Ammon's horn (tissue), 1 donor: ENCODE measurements around the gene CTRB2.
"Not testable (repeated sequence)": the region's sequence is repeated elsewhere in the genome, so short reads cannot be mapped to it uniquely, and the experiment has no call there.

Source experiments
- DNase-seq: peaks from one replicate; pipeline ENCODE4 v3.0.0-alpha.2; 2016; ENCODE audit warnings: low spot score

The CTRB2 gene

DNA sequence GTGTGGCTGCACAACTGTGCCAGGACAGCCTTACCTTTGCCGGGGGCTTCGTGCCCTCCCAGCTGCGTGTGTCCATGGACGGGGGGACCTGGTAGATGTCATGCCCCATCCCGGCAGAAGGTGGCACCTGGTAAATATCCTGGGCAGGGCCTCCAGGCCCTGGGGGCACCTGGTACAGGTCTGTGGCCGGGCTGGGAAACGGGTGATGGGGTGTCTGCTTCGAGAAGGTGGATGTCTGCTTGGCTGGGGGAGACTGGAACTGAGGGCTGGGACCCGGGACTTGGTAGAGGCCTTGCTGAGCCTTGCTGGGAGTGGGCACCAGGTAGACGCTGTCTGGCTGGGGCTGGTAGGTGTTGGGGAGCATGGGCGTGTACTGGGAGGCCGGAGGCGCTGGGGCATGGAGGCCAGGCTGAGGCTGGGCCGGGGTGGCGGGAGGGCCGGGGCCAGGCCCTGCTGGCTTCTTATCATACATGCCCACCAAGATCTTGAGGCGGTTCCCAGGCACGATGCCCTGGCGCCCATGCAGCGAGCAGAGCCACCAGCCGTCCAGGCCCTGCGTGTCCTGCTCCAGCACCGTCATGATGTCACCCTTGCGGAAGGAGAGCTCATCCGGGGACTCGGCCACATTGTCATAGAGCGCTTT, 35.6 kb upstream of the CTRB2 start:
- DNase-seq: not testable (repeated sequence)

DNA sequence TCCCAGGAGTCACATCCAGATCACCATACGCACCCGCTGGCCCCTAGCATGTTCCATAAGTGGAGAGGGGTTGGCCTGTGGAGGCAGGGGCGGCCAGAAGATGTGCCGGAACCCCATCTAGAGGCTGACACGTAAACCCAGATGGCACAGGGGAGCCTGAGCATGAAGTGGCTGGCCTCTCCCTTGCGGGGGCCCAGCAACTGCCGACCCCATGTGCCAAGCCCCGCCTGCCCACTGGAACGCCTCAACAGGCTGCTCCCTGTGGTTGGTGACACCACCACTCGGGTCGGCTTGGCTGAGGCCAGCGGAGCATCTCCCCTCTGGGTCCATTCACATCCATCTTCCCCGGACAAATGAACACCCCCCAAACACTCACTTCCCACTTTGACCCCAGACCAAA, 35.0 kb upstream of the CTRB2 start:
- no peak for DNase-seq

DNA sequence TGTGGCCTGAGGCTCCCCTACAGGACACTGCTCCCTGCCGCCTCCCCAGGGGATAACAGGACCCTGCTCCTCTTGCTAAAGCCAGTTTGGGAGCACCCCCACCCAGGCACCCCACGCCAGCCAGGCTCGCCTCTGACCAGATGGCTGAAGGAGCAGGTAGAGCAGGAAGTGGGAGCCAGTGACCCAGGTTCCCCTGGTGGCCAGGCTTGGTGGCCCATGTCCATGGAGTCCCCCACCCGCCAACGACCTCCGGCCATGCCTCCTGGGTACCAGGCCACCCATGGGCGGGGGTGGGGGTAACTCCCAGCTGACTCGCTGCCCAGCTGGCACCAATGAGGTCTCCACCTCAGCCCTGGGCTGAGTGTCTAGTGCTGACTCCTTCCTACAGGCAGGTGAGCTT, 34.5 kb upstream of the CTRB2 start:
- no peak for DNase-seq

DNA sequence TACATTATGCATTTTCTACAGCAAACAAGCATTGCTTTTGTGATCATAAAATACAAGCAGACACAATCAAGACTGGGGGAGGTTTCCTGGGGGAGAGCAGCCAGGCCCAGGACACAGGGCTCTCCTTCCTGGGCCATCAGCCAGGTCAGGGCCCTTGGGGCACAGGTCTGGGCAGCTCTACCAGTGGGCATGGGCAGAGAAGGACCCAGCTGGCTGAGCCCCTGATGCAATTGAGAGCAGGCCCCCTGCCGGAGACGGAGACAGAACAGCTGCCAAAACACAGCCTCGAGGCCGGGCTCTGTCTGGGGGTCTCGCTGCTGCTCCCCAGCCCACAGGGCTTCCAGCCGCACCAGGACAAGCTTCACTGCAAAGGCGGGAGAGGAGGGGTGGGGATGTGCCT, 33.7 kb upstream of the CTRB2 start:
- DNase-seq: not testable (repeated sequence)

DNA sequence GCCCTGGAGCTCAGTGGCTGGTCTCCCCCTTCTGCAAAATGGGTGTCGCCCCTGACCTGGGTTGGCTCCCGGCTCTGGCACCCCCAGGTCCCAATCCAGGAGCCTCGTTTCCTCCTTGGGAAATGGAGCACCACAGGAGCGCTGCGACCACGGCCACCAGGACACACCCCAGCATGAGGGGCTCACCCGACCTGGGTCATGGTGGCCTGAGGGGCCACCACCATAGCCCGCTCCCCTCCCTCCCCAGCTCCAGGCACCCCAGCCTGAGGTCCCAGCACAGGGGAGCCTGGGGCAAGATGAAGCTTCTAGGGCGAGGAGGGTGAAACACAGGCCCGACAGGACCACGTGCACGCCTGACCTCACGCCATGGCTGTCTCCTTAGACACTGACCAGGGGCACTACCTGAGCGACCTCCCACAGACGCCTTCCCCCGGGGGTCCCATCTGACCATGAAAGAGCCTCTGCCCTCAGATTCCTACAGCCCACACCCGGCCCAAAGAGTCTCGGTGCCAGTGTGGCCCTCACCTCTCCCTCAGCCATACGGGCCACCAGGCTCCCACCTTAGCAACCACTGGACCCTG, 32.7 kb upstream of the CTRB2 start:
- no peak for DNase-seq

GRCh38 chr16:75238853-75239541, 32.0 kb upstream of the CTRB2 start:
- DNase-seq: no peak

GRCh38 chr16:75238132-75238852, 31.3 kb upstream of the CTRB2 start:
- peak; percentile 86 for DNase-seq

GRCh38 chr16:75237398-75238131, 30.6 kb upstream of the CTRB2 start:
- DNase-seq: no peak

DNA sequence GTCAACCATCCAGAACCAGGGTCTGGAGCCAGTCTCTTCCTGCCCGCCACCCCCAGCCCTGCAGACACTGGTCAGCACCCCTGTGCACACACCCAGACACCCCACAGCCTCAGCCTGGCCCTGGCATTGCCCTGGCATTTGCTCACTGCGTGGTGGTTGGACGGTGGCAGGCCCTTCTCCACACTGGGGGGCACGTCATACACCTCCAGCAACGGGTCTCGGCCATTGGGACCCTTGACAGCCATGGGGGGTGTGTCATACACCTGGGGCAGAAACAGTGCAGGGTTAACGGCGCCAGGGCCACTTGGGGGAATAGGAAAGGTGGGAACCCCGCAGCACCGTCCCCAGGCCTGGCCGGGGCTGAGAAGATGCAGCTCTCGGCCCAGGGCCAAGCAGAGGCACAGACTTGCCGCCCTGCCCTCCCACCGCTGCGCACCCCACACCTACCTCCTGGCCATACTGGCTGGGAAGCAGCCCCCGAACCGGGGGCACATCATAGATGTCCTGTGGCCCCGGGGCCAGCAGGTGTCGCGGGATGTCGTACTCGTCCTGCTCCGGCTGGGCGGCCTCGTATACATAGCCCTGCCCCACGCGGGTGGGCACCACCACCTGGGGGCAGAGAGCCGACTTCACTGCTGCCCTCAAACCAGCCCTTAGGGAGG, 29.9 kb upstream of the CTRB2 start:
- DNase-seq: no peak

DNA sequence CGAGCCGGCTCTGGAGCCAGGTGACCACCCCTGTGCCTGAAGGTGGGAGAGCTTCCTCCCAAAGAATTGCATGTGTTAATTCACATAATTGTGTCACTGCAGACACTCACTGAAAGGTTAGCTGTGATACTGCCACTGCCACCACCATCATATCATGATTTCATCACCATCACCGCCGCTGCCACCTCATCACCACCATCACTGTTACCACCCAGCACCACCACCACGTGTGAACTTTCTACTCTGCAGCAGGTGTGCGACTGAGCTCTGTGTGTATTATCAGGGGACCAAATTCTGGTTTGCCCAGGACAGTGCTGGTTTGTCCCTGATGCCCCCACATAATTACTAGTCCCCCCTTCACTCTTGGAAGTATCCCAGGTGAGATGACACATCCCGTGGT, 29.3 kb upstream of the CTRB2 start:
- no peak for DNase-seq

- no peak for DNase-seq
Observed at GRCh38 chr16:75235721-75236193, 28.8 kb upstream of the CTRB2 start.

GRCh38 chr16:75234856-75235696, 28.1 kb upstream of the CTRB2 start:
- DNase-seq: no peak

DNA sequence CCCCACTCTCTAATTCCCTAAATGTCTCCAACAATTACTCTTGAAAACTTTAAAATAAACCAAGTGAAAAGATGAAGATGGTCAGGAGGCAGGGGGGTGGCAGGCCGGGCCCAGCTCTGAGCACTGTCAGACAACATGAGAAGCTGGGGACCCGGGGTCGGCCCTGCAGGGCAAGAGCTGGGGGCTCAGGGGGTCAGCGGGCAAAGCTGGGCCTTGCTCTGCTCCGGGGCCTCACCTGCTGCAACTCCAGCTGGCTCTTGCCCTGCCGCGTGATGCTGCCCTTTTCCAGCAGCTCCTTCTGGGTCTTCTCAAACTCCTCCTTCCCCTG, 26.6 kb upstream of the CTRB2 start:
- DNase-seq: no peak

DNA sequence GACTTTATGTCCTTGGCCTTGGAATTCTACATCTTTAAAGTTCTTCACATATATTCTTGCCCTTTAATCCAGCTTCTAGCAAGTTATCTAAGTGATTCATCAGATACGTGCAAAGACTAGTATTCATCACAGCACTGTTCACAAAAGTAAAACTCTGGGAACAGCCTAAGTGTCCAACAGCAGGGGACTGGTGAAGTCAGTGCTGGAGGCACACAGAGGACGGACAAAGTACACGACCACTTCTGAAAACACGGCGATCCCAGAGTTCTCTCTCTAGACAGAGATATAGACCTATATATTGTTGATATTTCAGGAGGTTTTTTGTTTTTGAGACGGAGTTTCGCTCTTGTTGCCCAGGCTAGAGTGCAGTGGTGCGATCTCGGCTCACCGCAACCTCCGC, 24.6 kb upstream of the CTRB2 start:
- DNase-seq: no peak

GRCh38 chr16:75230471-75231110, 23.6 kb upstream of the CTRB2 start:
- DNase-seq: no peak

DNA sequence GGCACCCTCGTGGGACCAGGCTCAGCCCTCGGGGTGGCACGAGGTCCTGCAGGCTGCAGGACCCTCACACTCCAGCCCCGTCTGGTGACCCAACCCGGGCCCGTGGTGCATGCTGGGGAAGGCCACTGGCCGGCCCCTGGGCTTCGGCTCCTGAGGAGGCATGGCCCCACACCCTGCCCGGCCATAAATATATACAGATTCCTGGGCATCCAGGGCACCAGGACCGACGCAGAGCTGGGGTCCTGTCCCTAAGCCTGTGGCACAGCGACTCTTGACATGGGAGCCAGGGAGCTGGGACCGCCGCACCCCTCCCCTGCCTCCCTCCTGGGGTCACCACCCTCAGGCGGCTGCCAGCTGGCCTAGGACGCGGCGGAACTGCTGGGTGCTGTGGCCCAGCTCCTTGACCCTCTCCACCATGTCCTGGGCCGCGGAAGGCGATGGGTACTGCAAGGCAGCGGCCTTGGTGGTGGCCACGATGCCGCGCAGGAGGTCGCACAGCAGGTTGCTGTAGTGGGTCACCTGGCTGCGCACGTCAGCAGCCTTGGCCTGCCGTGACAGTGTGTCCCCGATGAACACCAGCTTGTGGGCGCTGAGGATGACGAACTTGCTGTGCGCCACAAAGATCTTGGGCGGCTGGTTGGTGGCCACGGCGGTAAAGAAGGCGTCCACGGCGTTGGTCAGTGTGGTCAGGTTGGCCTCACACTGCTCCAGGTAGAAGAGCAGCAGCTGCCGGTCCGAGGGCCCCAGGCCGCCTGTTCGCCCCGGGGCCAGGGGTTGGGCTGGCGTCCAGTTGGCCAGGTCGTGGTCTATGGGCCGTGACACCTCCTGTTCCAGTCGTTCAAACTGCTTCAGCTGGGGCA, 22.4 kb upstream of the CTRB2 start:
- DNase-seq: no peak

DNA sequence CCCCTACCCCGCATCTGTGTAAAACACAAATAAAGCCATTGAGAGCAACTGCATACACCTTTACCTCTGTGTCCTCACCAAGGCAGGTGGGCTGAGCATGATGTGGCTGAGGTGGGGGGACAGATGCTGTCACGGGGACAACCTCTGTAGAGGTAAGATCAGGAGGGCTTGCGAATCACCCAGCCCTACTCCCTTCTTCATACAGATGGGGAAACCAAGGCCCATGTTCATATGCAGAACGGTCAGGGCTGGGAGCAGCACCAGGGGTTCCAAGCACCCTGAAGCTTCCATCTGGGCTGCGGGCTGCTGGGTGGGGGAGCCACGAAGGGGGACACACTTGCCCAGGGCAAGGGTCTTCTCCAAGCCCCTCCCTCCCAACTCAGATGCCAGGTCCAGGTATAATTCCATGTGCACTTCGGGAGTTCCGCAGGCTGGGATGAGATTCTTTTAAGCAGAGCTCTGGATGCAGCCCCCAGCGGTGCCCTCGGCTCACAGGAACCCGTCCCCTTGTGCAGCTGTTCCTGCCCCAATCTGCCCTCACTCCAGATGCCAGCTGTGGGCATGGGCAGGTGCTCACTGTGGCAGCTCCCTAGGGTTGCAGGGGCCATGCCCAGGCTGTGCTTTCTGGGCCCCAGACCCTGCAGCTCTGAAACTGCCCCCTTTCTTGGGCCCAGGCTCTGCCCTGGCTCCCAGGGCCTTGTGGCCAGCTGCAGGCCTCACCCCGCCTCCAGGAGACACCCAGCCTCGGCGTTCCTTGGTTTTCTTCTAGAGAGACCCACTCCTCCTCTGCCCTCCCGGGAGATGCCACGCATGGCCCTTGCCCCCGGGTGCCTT, 21.4 kb upstream of the CTRB2 start:
- no peak for DNase-seq

DNA sequence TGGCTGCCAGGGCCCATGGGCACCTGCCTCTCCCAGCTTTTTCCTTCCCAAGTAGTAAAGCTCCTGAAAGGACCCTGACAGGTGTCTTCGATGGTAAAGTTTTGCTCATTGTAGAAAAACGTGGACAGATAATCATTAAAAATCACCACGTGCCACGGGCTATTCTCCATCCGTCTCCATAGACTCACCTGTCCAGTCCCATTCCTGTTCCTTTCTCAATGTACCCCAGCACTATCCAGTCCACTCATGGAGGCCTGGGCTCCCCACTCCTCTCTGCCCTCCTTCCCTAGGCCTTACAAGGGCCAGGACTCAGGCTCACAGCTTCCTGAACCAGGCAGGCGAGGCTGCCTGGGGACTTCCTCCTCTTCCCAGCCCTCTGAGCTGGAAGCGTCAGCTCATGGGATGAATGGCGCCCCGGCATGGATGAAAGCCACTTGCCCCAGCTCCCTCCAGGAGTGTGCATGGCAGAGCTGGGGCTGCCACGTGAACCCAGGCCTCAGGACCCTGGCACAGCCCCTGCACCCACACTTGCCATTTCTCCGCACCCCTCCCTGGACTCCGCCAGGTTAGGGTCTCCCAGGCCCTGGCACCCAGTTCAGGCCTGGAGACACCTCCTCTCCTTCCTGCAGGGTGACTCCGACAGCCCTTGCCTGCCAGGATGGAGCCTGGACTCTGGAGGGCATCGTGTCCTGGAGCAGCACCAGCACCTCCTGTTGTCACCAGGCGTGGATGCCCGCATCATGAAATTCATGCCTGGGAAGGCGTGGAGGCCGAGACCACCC, 20.6 kb upstream of the CTRB2 start:
- no peak for DNase-seq
